ENCODE results near the gene RNU6-7.

Gene RNU6-7

DNA sequence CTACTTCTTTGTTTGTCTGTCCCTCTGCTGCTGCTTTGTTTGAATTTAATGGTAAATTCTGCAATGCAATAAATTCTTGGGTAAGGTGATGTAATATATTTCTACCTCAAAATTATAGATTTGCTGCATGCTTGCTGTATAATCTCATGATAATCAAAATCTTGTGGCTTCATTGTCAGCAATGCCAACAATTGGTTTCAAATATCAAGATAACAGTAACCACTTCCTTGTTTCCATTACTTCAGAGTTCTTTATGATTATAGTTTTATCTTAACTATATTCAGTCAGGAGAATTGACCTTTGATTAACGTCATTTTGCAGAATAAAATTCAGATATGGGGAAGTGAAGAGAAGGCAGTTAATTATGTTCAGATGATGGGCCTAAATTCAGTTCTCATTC is 31.4 kb downstream of the RNU6-7 start:
- Histone ChIP-seq H3K27me3 (ENCODE audit: insufficient read depth, low read length) (no peaks in the 10 kb centered on the region), H3K36me3 (ENCODE audit: insufficient read depth, low read depth, low read length) (no peaks in the 10 kb centered on the region), H3K4me3 (ENCODE audit: low read length) (no peak overlapping the region), H3K9ac (ENCODE audit: low read depth, low read length) (no peak overlapping the region), H3K27ac (ENCODE audit: low read length) (no peak overlapping the region), H3K9me3 (ENCODE audit: insufficient read depth, low read depth, low read length) (no peaks in the 10 kb centered on the region), H3K4me1 (ENCODE audit: insufficient read depth, low read length) (no peaks in the 10 kb centered on the region)

DNA sequence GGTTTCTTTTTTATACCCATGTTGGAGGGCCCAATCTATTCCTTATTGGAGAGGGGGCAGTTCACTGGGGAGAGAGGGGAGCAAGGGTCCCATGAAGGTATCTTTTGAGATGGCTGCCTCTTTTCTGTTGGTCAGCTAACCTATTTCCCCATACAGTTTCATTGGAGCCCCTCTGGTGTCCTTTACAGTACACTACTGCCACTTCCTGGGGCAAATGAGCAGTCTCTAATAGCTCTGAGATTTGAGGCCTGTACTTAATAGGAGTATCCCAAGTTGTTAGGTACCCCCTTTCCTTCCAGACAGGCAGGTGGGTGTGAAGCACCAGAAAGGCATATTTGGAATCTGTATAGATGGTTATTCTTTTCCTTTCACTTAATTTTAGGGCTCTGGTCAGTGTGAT is 42.6 kb downstream of the RNU6-7 start:
- H3K27ac ChIP-seq (ENCODE audit: low read length): no peak overlapping the region
- no peak overlapping the region for H3K9ac ChIP-seq (ENCODE audit: low read depth, low read length)
- H3K4me3 ChIP-seq (ENCODE audit: low read length): no peak overlapping the region
- peaks cover 7% of the 10 kb centered on the region; the same call in 1 of the 2 replicates for H3K9me3 ChIP-seq (ENCODE audit: insufficient read depth, low read depth, low read length)
- no peaks in the 10 kb centered on the region for H3K4me1 ChIP-seq (ENCODE audit: insufficient read depth, low read length)
- H3K27me3 ChIP-seq (ENCODE audit: insufficient read depth, low read length): no peaks in the 10 kb centered on the region
- no peaks in the 10 kb centered on the region for H3K36me3 ChIP-seq (ENCODE audit: insufficient read depth, low read depth, low read length)

DNA sequence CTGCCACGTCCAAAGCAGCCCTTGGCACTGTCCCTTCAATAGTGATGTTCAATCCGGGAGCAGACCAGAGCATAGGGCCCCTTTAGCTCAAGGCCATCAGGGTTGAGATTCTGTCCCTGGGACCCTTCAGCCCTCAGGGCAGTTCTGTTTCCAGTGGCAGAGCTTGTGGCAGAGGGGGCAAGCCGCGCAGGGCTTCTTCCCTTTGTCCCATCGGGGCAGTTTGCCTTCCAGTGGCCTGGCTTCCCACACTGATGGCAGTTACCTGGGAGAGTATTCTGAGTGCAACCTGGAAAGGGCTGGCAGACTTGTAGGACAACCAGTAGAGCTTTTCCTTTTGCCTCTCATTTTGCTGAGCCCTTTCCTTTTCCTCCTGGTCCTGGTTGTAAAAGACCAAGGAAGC is 44.9 kb downstream of the RNU6-7 start:
- H3K4me3 ChIP-seq (ENCODE audit: low read length): no peak overlapping the region
- H3K36me3 ChIP-seq (ENCODE audit: insufficient read depth, low read depth, low read length): no peaks in the 10 kb centered on the region
- H3K4me1 ChIP-seq (ENCODE audit: insufficient read depth, low read length): no peaks in the 10 kb centered on the region
- no peak overlapping the region for H3K27ac ChIP-seq (ENCODE audit: low read length)
- 0 out of 2 replicates have a peak, but pooled peaks cover 3% of the 10 kb centered on the region for H3K9me3 ChIP-seq (ENCODE audit: insufficient read depth, low read depth, low read length)
- H3K27me3 ChIP-seq (ENCODE audit: insufficient read depth, low read length): no peaks in the 10 kb centered on the region
- H3K9ac ChIP-seq (ENCODE audit: low read depth, low read length): no peak overlapping the region

DNA sequence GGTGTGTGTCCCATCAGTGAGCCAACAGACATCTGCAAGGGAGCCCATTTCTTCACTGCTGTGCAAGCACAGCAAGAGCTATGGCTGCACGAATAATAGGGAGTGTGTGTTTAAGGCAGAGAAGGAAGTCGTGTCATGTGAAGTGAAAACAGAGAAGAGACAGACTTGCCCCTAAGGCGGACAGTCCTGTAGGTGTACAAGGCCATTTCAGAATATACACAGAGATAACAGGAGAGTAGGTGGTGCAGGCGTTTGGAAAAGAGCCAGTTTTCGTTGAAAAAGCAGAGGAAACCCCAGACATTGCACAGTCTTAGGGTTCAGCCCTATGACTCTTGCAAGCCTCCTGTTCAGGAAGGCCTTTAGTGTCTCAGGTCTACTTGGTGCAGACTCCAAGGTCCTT is 47.5 kb downstream of the RNU6-7 start:
- H3K27ac ChIP-seq (ENCODE audit: low read length): no peak overlapping the region

DNA sequence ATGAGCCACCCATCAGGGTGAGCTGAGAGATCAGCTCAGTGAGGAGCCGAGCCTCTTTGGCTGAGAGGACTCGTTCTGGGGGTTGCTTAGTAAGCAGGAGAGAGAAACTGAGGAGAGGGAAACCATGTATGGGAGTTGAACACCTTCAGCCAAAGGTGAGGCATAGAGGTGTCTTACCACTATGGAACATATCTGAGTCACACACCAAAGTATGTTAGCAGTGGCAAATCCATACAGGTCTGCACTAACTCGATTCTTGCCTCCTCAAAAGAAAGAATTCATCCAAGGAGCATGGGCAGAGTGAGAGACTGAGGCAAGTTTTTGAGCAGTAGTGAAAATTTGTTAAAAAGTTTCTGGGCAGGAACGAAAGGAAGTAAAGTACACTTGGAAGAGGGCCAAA is 47.9 kb downstream of the RNU6-7 start:
- H3K36me3 ChIP-seq (ENCODE audit: insufficient read depth, low read depth, low read length): no peaks in the 10 kb centered on the region
- no peak overlapping the region for H3K9ac ChIP-seq (ENCODE audit: low read depth, low read length)
- H3K4me1 ChIP-seq (ENCODE audit: insufficient read depth, low read length): no peaks in the 10 kb centered on the region
- H3K27me3 ChIP-seq (ENCODE audit: insufficient read depth, low read length): no peaks in the 10 kb centered on the region
- H3K27ac ChIP-seq (ENCODE audit: low read length): no peak overlapping the region
- H3K4me3 ChIP-seq (ENCODE audit: low read length): no peak overlapping the region
- H3K9me3 ChIP-seq (ENCODE audit: insufficient read depth, low read depth, low read length): no peaks in the 10 kb centered on the region

More for the DNA sequence above, 47.5 kb downstream of the RNU6-7 start:
- Histone ChIP-seq H3K4me3 (ENCODE audit: low read length) (no peak overlapping the region), H3K36me3 (ENCODE audit: insufficient read depth, low read depth, low read length) (no peaks in the 10 kb centered on the region), H3K9ac (ENCODE audit: low read depth, low read length) (no peak overlapping the region), H3K27me3 (ENCODE audit: insufficient read depth, low read length) (no peaks in the 10 kb centered on the region), H3K9me3 (ENCODE audit: insufficient read depth, low read depth, low read length) (no peaks in the 10 kb centered on the region), H3K4me1 (ENCODE audit: insufficient read depth, low read length) (no peaks in the 10 kb centered on the region)

DNA sequence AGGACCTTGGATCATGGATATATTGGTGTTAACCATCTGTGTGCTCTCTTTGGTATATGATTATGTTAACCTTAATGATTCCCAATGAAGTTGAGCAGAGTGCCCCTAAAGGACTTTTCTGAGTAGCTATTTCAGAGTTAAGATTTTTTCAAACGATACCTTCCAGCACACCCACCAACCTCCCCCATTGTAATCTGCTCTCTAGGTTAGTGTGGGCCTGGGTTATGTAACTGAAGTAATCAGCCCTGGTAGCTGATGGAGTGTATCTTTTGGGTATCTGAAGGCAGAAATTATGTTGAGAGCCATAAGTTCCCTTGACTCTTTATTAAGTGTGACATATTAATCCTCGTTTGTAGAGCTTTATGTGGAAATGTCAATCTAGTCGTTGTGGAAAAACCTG is 48.8 kb downstream of the RNU6-7 start:
- no peaks in the 10 kb centered on the region for H3K9me3 ChIP-seq (ENCODE audit: insufficient read depth, low read depth, low read length)
- H3K27me3 ChIP-seq (ENCODE audit: insufficient read depth, low read length): no peaks in the 10 kb centered on the region
- H3K36me3 ChIP-seq (ENCODE audit: insufficient read depth, low read depth, low read length): no peaks in the 10 kb centered on the region
- no peak overlapping the region for H3K4me3 ChIP-seq (ENCODE audit: low read length)
- no peak overlapping the region for H3K27ac ChIP-seq (ENCODE audit: low read length)
- no peak overlapping the region for H3K9ac ChIP-seq (ENCODE audit: low read depth, low read length)
- H3K4me1 ChIP-seq (ENCODE audit: insufficient read depth, low read length): no peaks in the 10 kb centered on the region

DNA sequence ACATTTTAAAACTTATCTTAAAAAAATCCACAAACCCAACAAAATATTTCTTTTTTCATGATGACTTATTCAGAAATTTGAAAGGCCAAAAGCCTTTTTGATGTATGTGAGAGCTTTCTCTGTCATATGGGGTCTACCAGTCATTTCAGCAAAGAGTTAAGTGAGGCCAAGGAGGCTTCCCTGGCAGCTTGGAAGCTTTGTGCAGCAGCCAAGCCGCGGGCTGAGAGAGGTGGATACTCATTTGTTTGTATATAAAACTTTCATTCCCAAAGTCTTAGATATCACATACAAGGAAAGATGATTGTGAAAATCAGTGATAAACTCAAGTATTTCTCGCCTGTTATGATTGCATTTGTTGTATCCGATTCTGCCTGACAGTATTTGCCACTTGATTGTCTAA is 49.7 kb downstream of the RNU6-7 start:
- Histone ChIP-seq H3K27me3 (ENCODE audit: insufficient read depth, low read length) (no peaks in the 10 kb centered on the region), H3K4me1 (ENCODE audit: insufficient read depth, low read length) (no peaks in the 10 kb centered on the region), H3K27ac (ENCODE audit: low read length) (no peak overlapping the region), H3K36me3 (ENCODE audit: insufficient read depth, low read depth, low read length) (no peaks in the 10 kb centered on the region), H3K4me3 (ENCODE audit: low read length) (no peak overlapping the region), H3K9me3 (ENCODE audit: insufficient read depth, low read depth, low read length) (no peaks in the 10 kb centered on the region), H3K9ac (ENCODE audit: low read depth, low read length) (no peak overlapping the region)
